Ishikawa (cell line): ENCODE measurements around the gene NONO.

Experiments used
- CEBPB ChIP-seq: IDR thresholded peaks from 2 replicates; pipeline ENCODE4 v1.6.1; 2012
- CREB1 ChIP-seq: IDR thresholded peaks from 2 replicates; pipeline ENCODE4 v1.6.1; 2012; ENCODE audit warnings: low read depth
- EP300 ChIP-seq: IDR thresholded peaks from 2 replicates; pipeline ENCODE4 v1.6.1; 2012; ENCODE audit warnings: borderline replicate concordance
- FOXM1 ChIP-seq: IDR thresholded peaks from 2 replicates; pipeline ENCODE4 v1.6.1; 2012; ENCODE audit warnings: low read depth, borderline replicate concordance
- RAD21 ChIP-seq: IDR thresholded peaks from 2 replicates; pipeline ENCODE4 v1.6.1; 2012; ENCODE audit warnings: low read depth
- TCF12 ChIP-seq: IDR thresholded peaks from 2 replicates; pipeline ENCODE4 v1.6.1; 2012; ENCODE audit warnings: low read depth
- USF1 ChIP-seq: IDR thresholded peaks from 2 replicates; pipeline ENCODE4 v1.6.1; 2012
- YY1 ChIP-seq: IDR thresholded peaks from 2 replicates; pipeline ENCODE4 v1.6.1; 2012; ENCODE audit warnings: low read depth
- TF ChIP-seq, protein P1 (sequence below): IDR thresholded peaks from 2 replicates; pipeline ENCODE4 v1.6.1; 2012; ENCODE audit warnings: low read depth, mild to moderate bottlenecking
- TF ChIP-seq, protein P2 (sequence below): IDR thresholded peaks from 2 replicates; pipeline ENCODE4 v1.6.1; 2012

DNA sequence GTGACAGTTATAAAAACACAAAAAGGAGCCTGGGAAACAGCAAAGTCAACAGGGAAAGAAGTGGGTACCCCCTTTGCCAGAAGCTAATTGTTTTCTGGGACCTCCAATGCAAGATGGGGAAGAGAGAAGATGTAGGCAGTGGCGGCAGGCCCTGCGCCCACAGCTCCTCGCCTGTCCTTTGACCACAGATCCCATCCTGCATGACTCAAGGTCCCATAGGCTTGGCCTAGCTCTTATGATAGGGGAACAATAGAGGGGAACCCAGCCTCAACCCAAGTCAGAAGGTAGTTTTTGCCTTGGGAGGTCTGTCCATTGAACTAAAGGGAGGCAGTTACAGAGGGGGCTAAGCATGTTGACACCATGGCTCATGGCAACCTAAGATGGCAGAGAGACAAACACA, 43.7 kb upstream of the NONO start:
- TF ChIP-seq, protein P1, sequence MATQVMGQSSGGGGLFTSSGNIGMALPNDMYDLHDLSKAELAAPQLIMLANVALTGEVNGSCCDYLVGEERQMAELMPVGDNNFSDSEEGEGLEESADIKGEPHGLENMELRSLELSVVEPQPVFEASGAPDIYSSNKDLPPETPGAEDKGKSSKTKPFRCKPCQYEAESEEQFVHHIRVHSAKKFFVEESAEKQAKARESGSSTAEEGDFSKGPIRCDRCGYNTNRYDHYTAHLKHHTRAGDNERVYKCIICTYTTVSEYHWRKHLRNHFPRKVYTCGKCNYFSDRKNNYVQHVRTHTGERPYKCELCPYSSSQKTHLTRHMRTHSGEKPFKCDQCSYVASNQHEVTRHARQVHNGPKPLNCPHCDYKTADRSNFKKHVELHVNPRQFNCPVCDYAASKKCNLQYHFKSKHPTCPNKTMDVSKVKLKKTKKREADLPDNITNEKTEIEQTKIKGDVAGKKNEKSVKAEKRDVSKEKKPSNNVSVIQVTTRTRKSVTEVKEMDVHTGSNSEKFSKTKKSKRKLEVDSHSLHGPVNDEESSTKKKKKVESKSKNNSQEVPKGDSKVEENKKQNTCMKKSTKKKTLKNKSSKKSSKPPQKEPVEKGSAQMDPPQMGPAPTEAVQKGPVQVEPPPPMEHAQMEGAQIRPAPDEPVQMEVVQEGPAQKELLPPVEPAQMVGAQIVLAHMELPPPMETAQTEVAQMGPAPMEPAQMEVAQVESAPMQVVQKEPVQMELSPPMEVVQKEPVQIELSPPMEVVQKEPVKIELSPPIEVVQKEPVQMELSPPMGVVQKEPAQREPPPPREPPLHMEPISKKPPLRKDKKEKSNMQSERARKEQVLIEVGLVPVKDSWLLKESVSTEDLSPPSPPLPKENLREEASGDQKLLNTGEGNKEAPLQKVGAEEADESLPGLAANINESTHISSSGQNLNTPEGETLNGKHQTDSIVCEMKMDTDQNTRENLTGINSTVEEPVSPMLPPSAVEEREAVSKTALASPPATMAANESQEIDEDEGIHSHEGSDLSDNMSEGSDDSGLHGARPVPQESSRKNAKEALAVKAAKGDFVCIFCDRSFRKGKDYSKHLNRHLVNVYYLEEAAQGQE = no peak
- TF ChIP-seq USF1 (no peak), EP300 (no peak), YY1 (no peak), TCF12 (no peak), FOXM1 (no peak), CREB1 (no peak), RAD21 (no peak), CEBPB (no peak)
- TF ChIP-seq, protein P2, sequence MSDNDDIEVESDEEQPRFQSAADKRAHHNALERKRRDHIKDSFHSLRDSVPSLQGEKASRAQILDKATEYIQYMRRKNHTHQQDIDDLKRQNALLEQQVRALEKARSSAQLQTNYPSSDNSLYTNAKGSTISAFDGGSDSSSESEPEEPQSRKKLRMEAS = no peak
